Adrenal gland (tissue), 5 donors: ENCODE results near the gene UBE2Q2.

ENCODE experiments used
- POLR2A ChIP-seq, 2 donors: fragments of 450-650 bp; IDR thresholded peaks; one replicate each; pipeline ENCODE4 v1.6.1; 2017; ENCODE audit warnings: antibody characterized with exemption in 2 of 2, mild to moderate bottlenecking in 2 of 2, moderate library complexity in 1 of 2
- TF ChIP-seq, protein P1 (sequence below), 6 experiments: fragments of 450-650 bp in 4 of 6; fragments of 200-600 bp in 2 of 6; sonication (generic) in 1 of 6; IDR thresholded peaks; 1 replicate in 5 of 6; 2 replicates in 1 of 6; pipeline versions ENCODE4 v1.5.1 to v1.8.0; 2016 to 2021; ENCODE audit warnings: antibody characterized with exemption in 6 of 6, mild to moderate bottlenecking in 2 of 6, moderate library complexity in 1 of 6
- donor health status: DM: no; HTN: no; CAD: no.

DNA sequence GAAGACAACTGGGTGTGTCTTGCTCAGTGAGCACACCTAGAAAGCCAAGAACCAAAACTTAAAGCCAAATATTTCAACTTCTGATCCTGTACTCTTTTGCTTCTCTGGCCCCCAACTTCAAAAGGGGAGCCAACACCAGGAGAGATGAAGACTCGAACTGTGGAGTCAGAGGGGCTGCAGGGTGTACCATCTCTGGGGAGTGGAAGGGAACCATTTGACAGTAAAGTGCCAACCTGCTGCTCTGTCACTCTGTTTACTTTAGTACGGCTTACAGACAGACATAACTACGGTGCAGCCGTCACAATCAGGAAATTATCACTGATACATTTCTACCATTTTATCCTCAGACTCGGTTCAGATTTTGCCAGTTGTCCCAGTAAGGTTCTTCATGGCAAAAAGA, 62.0 kb downstream of the UBE2Q2 start:
- no peak for TF ChIP-seq POLR2A (IDR thresholded peaks at IDR 0.05)
- TF ChIP-seq, protein P1, sequence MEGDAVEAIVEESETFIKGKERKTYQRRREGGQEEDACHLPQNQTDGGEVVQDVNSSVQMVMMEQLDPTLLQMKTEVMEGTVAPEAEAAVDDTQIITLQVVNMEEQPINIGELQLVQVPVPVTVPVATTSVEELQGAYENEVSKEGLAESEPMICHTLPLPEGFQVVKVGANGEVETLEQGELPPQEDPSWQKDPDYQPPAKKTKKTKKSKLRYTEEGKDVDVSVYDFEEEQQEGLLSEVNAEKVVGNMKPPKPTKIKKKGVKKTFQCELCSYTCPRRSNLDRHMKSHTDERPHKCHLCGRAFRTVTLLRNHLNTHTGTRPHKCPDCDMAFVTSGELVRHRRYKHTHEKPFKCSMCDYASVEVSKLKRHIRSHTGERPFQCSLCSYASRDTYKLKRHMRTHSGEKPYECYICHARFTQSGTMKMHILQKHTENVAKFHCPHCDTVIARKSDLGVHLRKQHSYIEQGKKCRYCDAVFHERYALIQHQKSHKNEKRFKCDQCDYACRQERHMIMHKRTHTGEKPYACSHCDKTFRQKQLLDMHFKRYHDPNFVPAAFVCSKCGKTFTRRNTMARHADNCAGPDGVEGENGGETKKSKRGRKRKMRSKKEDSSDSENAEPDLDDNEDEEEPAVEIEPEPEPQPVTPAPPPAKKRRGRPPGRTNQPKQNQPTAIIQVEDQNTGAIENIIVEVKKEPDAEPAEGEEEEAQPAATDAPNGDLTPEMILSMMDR (IDR thresholded peaks at IDR 0.05) = no peak
